SK-N-SH (cell line): ENCODE results near the gene ASCL3. TPM values are rescaled to one million over a fixed set of nuclear protein-coding genes. Genes with fewer than 3 reads are reported as not detected.

Source experiments
- CTCF ChIA-PET: fragments of 300-600, 350-600 bp; formaldehyde crosslinking; extraction: SDS; loops from one replicate; lab custom pipeline; 2021; lab: Yijun Ruan, JAX
- POLR2A ChIA-PET: fragments of 350-600 bp; sonication (Branson Sonifier 250); formaldehyde crosslinking; extraction: SDS; loops from one replicate; lab custom pipeline; 2020; ENCODE audit warnings: antibody characterized with exemption, inconsistent platforms; lab: Yijun Ruan, JAX
- DNase-seq: peaks from one replicate; pipeline ENCODE4 v3.0.0; 2012
- H2AFZ ChIP-seq: fragments of 200-600 bp; sonication (generic); 2 replicates; pipeline ENCODE4 v1.8.1; 2016; ENCODE audit warnings: antibody characterized with exemption, mild to moderate bottlenecking, low read depth
- H3F3A ChIP-seq: fragments of 200-600 bp; sonication (generic); replicated peaks from 2 replicates; pipeline ENCODE3; 2016; ENCODE audit warnings: antibody characterized with exemption, mild to moderate bottlenecking; ENCODE audit not compliant: insufficient read depth
- H3K27ac ChIP-seq, 2 experiments: fragments of 200-500 bp in 1 of 2; fragments of 200-600 bp in 1 of 2; sonication (Bioruptor generic) in 1 of 2; sonication (generic), shearing (Covaris generic) in 1 of 2; 2 replicates each; pipeline versions ENCODE4 v1.5.1 to v1.6.1; 2014 to 2016; ENCODE audit warnings: low read depth in 2 of 2, inconsistent platforms in 1 of 2, low read length in 1 of 2, mild to moderate bottlenecking in 1 of 2, mixed read lengths in 1 of 2
- H3K27me3 ChIP-seq: fragments of 200-600 bp; sonication (generic), shearing (Covaris generic); 2 replicates; pipeline ENCODE4 v1.6.1; 2016; ENCODE audit warnings: mixed run types; ENCODE audit not compliant: insufficient read depth
- H3K36me3 ChIP-seq, 2 experiments: fragments of 200-500 bp in 1 of 2; fragments of 200-600 bp in 1 of 2; sonication (Bioruptor generic) in 1 of 2; sonication (generic) in 1 of 2; replicated peaks in 1 of 2; 2 replicates each; pipeline versions ENCODE3 to v1.5.1; 2014 to 2016; ENCODE audit warnings: low read length in 1 of 2, mild to moderate bottlenecking in 1 of 2; ENCODE audit not compliant: insufficient read depth in 2 of 2, control insufficient read depth in 1 of 2
- H3K4me1 ChIP-seq, 2 experiments: fragments of 200-500 bp in 1 of 2; fragments of 200-600 bp in 1 of 2; sonication (Bioruptor generic) in 1 of 2; sonication (generic), shearing (Covaris generic) in 1 of 2; 2 replicates each; pipeline versions ENCODE4 v1.5.1 to v1.6.1; 2014 to 2016; ENCODE audit warnings: low read depth in 1 of 2, low read length in 1 of 2, mixed run types in 1 of 2; ENCODE audit not compliant: insufficient read depth in 2 of 2, control insufficient read depth in 1 of 2
- H3K4me2 ChIP-seq: fragments of 200-600 bp; sonication (generic), shearing (Covaris generic); 2 replicates; pipeline ENCODE4 v1.6.1; 2017; ENCODE audit warnings: mixed run types
- H3K4me3 ChIP-seq, 2 experiments: fragments of 200-500 bp in 1 of 2; fragments of 200-600 bp in 1 of 2; sonication (Bioruptor generic) in 1 of 2; sonication (generic), shearing (Covaris generic) in 1 of 2; 2 replicates each; pipeline versions ENCODE4 v1.5.1 to v1.8.1; 2014 to 2016; ENCODE audit warnings: low read depth in 2 of 2, inconsistent platforms in 1 of 2, low read length in 1 of 2, mild to moderate bottlenecking in 1 of 2, mixed read lengths in 1 of 2, moderate library complexity in 1 of 2
- H3K79me2 ChIP-seq: fragments of 200-600 bp; sonication (generic); 2 replicates; pipeline ENCODE4 v1.8.1; 2017; ENCODE audit warnings: mild to moderate bottlenecking; ENCODE audit not compliant: insufficient read depth
- H3K9ac ChIP-seq: fragments of 200-600 bp; sonication (generic); 2 replicates; pipeline ENCODE4 v1.6.1; 2017; ENCODE audit warnings: mixed run types
- H3K9me2 ChIP-seq: fragments of 200-600 bp; sonication (generic); 2 replicates; pipeline ENCODE4 v1.6.1; 2017; ENCODE audit warnings: mixed run types
- H3K9me3 ChIP-seq: fragments of 200-600 bp; sonication (generic); 2 replicates; pipeline ENCODE4 v1.6.1; 2017; ENCODE audit warnings: mixed run types, mild to moderate bottlenecking, moderate library complexity
- H4K20me1 ChIP-seq: fragments of 200-600 bp; sonication (generic); 2 replicates; pipeline ENCODE4 v1.6.1; 2017; ENCODE audit warnings: mild to moderate bottlenecking, mixed run types; ENCODE audit not compliant: insufficient read depth
- FOSL2 ChIP-seq: IDR thresholded peaks from 2 replicates; pipeline ENCODE4 v1.4.0; 2012; ENCODE audit warnings: low read depth, mild to moderate bottlenecking, moderate library complexity, borderline replicate concordance
- FOXJ3 ChIP-seq: sonication (generic); formaldehyde crosslinking; IDR thresholded peaks from 2 replicates; pipeline ENCODE4 v1.5.1; 2020; ENCODE audit warnings: mild to moderate bottlenecking, missing genetic modification reagents
- GABPA ChIP-seq: IDR thresholded peaks from 2 replicates; pipeline ENCODE4 v1.4.0; 2012; ENCODE audit warnings: low read depth, mild to moderate bottlenecking
- GATA2 ChIP-seq: sonication (generic); formaldehyde crosslinking; IDR thresholded peaks from 2 replicates; pipeline ENCODE4 v1.5.0; 2020; ENCODE audit warnings: mild to moderate bottlenecking, missing genetic modification reagents
- MEF2A ChIP-seq: IDR thresholded peaks from 2 replicates; pipeline ENCODE4 v1.4.0; 2012; ENCODE audit warnings: low read depth, borderline replicate concordance
- MXI1 ChIP-seq: IDR thresholded peaks from 2 replicates; pipeline ENCODE4 v1.6.1; 2012; ENCODE audit warnings: mild to moderate bottlenecking, low read depth, low read length, improper control_type of control experiment
- NFIC ChIP-seq: IDR thresholded peaks from 2 replicates; pipeline ENCODE4 v1.4.0; 2012; ENCODE audit warnings: borderline replicate concordance
- POLR2AphosphoS5 ChIP-seq: IDR thresholded peaks from 2 replicates; pipeline ENCODE4 v1.6.1; 2012; ENCODE audit warnings: low read depth, low read length
- RCOR1 ChIP-seq: fragments of 150-350 bp; IDR thresholded peaks from 2 replicates; pipeline ENCODE4 v1.6.1; 2017; ENCODE audit warnings: antibody characterized with exemption, low read length
- SIN3A ChIP-seq: IDR thresholded peaks from 2 replicates; pipeline ENCODE4 v1.6.1; 2012; ENCODE audit warnings: low read depth, mild to moderate bottlenecking, low read length, moderate library complexity, borderline replicate concordance
- TEAD4 ChIP-seq: IDR thresholded peaks from 2 replicates; pipeline ENCODE4 v1.4.0; 2012; ENCODE audit warnings: mild to moderate bottlenecking, borderline replicate concordance; ENCODE audit not compliant: insufficient read depth
- YY1 ChIP-seq: IDR thresholded peaks from 2 replicates; pipeline ENCODE4 v1.4.0; 2012; ENCODE audit warnings: low read depth, mild to moderate bottlenecking
- WGBS: methylation state at CpG from one replicate; pipeline ENCODE4 v1.1.6; 2017; ENCODE audit warnings: low lambda C conversion rate; 5-methylcytosine and 5-hydroxymethylcytosine counted together
- polyA plus RNA-seq, 3 experiments: library from polyadenylated mRNA; depleted of rRNA; stranded (reverse); fragments of >200 nt; gene quantifications; 2 replicates each; pipeline ENCODE4 v1.2.3, GENCODE V29; 2012
- TF ChIP-seq, protein P1 (sequence below): IDR thresholded peaks from 2 replicates; pipeline ENCODE4 v1.4.0; 2012; ENCODE audit warnings: low read depth, borderline replicate concordance
- TF ChIP-seq, protein P2 (sequence below): fragments of 150-350 bp; IDR thresholded peaks from 2 replicates; pipeline ENCODE4 v1.6.1; 2017; ENCODE audit warnings: antibody characterized with exemption, low read length, low read depth, borderline replicate concordance
- TF ChIP-seq, protein P3 (sequence below): IDR thresholded peaks from 2 replicates; pipeline ENCODE4; 2012
- TF ChIP-seq, protein P4 (sequence below): IDR thresholded peaks from 2 replicates; pipeline ENCODE4 v1.4.0; 2012; ENCODE audit warnings: low read depth, borderline replicate concordance
- TF ChIP-seq, protein P5 (sequence below): IDR thresholded peaks from 2 replicates; pipeline ENCODE4 v1.4.0; 2012; ENCODE audit warnings: low read depth

The ASCL3 gene
- polyA plus RNA-seq, 1 of the 3 experiments (the other 2 are of a cell fraction): not detected

DNA sequence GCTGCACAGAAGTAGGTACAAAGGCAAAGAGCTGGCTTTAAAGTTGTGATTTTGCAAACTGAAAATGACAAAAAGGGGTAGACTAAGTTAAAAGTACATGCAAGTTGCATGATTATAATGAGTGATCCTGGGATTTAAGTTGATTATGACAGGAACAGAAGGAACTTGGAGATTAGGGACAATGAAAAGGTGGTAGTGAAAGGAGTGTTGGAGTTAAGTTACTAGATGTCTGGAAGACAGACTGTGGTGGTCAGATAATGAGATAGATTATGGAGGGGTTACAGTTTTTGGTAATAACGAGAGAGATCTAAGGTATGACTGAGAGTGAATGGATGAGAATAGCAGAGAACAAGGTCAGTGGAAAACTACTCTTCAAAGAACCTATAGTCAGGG is 29.1 kb upstream of the ASCL3 start:
- H3K27me3 ChIP-seq: no peaks in the 10 kb centered on the region
- no peaks in the 10 kb centered on the region for H3K9me2 ChIP-seq
- WGBS: 88% methylated on average over 1 of the region's 1 CpG
- H3K27ac ChIP-seq: no peak overlapping the region
- H3K4me3 ChIP-seq: no peak overlapping the region
- H3K79me2 ChIP-seq: no peaks in the 10 kb centered on the region
- no peak overlapping the region for H2AFZ ChIP-seq
- DNase-seq: no peak
- CTCF ChIA-PET: interaction anchor here (1.5 to 2.1 kb wide), 2 partner anchors 43 to 166 kb away, joined by 4 to 8 read pairs; no protein-coding TSS in a partner anchor
- TF ChIP-seq POLR2AphosphoS5: no peak
- TF ChIP-seq GATA2 (CRISPR knock-in tag): no peak
- no peak for TF ChIP-seq TEAD4
- no peak for TF ChIP-seq GABPA
- TF ChIP-seq FOSL2: no peak
- TF ChIP-seq RCOR1: no peak
- TF ChIP-seq YY1: no peak
- TF ChIP-seq FOXJ3 (CRISPR knock-in tag): no peak
- no peak for TF ChIP-seq MEF2A
- TF ChIP-seq, protein P1, sequence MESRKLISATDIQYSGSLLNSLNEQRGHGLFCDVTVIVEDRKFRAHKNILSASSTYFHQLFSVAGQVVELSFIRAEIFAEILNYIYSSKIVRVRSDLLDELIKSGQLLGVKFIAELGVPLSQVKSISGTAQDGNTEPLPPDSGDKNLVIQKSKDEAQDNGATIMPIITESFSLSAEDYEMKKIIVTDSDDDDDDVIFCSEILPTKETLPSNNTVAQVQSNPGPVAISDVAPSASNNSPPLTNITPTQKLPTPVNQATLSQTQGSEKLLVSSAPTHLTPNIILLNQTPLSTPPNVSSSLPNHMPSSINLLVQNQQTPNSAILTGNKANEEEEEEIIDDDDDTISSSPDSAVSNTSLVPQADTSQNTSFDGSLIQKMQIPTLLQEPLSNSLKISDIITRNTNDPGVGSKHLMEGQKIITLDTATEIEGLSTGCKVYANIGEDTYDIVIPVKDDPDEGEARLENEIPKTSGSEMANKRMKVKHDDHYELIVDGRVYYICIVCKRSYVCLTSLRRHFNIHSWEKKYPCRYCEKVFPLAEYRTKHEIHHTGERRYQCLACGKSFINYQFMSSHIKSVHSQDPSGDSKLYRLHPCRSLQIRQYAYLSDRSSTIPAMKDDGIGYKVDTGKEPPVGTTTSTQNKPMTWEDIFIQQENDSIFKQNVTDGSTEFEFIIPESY: no peak
- TF ChIP-seq MXI1: no peak
- TF ChIP-seq, protein P2, sequence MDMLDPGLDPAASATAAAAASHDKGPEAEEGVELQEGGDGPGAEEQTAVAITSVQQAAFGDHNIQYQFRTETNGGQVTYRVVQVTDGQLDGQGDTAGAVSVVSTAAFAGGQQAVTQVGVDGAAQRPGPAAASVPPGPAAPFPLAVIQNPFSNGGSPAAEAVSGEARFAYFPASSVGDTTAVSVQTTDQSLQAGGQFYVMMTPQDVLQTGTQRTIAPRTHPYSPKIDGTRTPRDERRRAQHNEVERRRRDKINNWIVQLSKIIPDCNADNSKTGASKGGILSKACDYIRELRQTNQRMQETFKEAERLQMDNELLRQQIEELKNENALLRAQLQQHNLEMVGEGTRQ: no peak
- TF ChIP-seq, all 33 proteins: peak for 0
- Histone ChIP-seq H3K9me3 (no peaks in the 10 kb centered on the region), H4K20me1 (no peaks in the 10 kb centered on the region), H3F3A (no peaks in the 10 kb centered on the region), H3K9ac (no peak overlapping the region), H3K4me2 (no peak overlapping the region), H3K36me3 (peaks cover 3 to 11% of the 10 kb centered on the region in 2 experiments), H3K4me1 (no peaks in the 10 kb centered on the region)
- POLR2A ChIA-PET: no interaction called here

DNA sequence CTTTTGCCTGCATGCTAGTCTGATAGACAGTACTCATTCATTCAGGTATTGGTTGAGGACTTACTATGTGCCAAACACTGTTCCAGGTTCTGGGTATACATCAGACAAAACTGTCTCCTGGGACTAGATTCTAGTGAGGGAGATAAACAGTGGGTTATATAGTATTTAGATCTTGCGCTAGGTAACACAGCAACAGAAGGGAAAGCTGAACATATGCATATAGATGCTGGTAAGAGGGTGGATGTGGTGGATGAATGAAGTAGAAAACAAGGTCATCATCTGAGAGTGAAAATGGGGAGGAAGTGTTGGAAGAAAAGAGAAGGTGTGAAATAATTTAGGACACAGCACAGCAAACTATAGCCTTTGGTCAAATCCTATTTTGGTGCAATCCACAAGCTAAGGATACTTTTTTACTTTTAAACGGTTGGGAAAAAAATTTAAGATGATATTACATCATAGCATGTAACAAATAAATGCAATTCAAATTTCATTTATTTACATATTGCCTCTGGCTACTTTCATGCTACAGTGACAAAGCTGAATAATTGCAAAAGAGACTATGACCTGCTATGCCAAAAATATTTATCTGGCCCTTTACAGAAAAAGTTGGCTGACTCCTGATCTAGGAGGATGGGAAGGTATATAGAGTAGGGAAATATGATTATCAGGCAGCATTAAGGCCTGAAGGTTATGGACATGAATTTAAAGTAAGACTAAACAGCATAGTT is 28.5 kb upstream of the ASCL3 start:
- no peaks in the 10 kb centered on the region for H4K20me1 ChIP-seq
- H3K36me3 ChIP-seq: peaks cover 3 to 11% of the 10 kb centered on the region in 2 experiments
- H3K4me1 ChIP-seq: no peaks in the 10 kb centered on the region
- H3K4me2 ChIP-seq: no peak overlapping the region
- ChIA-PET CTCF (interaction anchor here (1.0 to 2.1 kb wide), 4 partner anchors 12 to 167 kb away, joined by 3 to 8 read pairs (median 4); no protein-coding TSS in a partner anchor), POLR2A (no interaction called here)
- H3F3A ChIP-seq: no peaks in the 10 kb centered on the region
- H3K9me3 ChIP-seq: no peaks in the 10 kb centered on the region
- H3K27ac ChIP-seq: no peak overlapping the region
- 76% methylated on average over 2 of the region's 2 CpGs for WGBS
- no peaks in the 10 kb centered on the region for H3K27me3 ChIP-seq
- DNase-seq: no peak
- no peak overlapping the region for H3K9ac ChIP-seq
- no peak overlapping the region for H2AFZ ChIP-seq
- H3K4me3 ChIP-seq: no peak overlapping the region
- no peaks in the 10 kb centered on the region for H3K9me2 ChIP-seq
- H3K79me2 ChIP-seq: no peaks in the 10 kb centered on the region
- TF ChIP-seq, protein P3, sequence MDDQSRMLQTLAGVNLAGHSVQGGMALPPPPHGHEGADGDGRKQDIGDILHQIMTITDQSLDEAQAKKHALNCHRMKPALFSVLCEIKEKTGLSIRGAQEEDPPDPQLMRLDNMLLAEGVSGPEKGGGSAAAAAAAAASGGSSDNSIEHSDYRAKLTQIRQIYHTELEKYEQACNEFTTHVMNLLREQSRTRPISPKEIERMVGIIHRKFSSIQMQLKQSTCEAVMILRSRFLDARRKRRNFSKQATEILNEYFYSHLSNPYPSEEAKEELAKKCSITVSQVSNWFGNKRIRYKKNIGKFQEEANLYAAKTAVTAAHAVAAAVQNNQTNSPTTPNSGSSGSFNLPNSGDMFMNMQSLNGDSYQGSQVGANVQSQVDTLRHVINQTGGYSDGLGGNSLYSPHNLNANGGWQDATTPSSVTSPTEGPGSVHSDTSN: no peak
- TF ChIP-seq NFIC (no peak), RCOR1 (no peak), SIN3A (no peak)
- TF ChIP-seq, protein P4, sequence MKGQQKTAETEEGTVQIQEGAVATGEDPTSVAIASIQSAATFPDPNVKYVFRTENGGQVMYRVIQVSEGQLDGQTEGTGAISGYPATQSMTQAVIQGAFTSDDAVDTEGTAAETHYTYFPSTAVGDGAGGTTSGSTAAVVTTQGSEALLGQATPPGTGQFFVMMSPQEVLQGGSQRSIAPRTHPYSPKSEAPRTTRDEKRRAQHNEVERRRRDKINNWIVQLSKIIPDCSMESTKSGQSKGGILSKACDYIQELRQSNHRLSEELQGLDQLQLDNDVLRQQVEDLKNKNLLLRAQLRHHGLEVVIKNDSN: no peak
- TF ChIP-seq, protein P1: no peak
- TF ChIP-seq, protein P5, sequence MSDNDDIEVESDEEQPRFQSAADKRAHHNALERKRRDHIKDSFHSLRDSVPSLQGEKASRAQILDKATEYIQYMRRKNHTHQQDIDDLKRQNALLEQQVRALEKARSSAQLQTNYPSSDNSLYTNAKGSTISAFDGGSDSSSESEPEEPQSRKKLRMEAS: no peak
